Posterior cingulate gyrus (tissue), 11 donors: Measurements from ENCODE around the gene CMTM8.
"Not testable (repeated sequence)": the region's sequence is repeated elsewhere in the genome, so short reads cannot be mapped to it uniquely, and the experiment has no call there.

ENCODE experiments used
- DNase-seq, 10 donors: peaks; one replicate each; pipeline versions ENCODE4 v3.0.0 to v3.0.0-alpha.2; 2020 to 2021; ENCODE audit warnings: mixed read lengths in 3 of 10
- intact Hi-C: fragments of 100-400 bp; cut with DNase I; formaldehyde crosslinking; loops from one replicate; pipeline ENCODE4 v1.15.1; 2023

The CMTM8 gene

DNA sequence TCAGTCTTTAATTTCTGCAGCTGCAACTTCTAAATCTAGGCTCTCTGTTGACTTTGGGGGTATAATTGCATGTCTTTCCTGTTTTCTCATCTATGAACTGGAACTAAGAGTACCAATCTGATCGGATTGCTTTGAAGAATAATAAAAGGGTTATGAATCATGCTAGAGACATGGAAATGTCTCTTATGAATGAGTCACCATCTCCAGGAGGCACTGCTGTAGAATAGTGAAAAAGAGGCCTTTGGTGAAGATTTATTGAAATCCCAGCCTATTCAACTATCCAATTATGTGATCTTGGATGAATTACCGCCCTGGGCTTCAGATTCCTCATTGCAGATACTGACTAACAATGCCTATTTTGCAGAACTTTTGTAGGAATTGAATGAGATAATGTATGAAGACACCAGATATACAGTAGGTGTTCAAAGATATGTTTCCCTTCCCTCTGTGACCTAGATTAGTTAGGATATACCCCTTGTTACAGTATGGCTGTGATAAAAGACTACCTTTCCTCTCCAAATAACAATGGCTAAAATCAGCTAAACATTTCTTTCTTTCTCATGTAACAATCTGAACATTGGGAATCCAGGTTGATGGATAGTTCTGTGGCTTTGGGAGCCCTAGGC, 11.5 kb upstream of the CMTM8 start:
- no peak for DNase-seq
- intact Hi-C loops = no loop called here

DNA sequence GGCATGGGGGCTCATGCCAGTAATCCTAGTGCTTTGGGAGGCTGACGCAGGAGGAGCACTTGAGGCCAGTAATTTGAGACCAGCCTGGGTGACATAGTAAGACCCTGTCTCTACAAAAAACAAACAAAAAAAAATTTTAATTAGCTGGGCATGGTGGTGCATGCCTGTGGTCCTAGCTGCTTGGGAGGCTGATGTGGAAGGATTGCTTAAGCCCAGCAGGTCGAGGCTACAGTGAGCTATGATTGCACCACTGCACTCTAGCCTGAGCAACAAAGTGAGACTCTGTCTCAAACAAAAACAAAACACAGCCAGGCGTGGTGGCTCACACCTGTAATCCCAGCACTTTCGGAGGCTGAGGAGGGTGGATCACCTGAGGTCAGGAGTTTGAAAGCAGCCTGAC, 9.7 kb upstream of the CMTM8 start:
- intact Hi-C loops, DNase-seq: not testable (repeated sequence)

DNA sequence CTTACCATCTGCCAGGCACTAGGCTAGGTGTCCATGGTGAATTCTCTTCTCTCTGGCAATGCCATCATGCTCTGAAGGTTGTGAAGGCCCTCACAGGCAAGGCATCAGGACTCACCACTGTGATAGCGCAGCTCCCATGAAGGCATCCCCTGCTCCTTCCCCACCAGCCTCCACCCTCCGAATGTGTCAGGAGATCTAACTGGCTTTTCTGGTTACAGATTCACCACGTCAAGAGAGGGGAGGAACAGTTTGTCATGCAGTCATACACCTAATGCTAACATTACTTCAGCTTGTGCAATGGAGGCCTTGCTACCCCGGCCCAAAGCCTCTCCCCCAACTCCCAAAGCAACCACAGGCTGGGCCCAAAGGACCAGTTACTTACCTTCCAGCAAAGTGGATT, 8.9 kb upstream of the CMTM8 start:
- no peak for DNase-seq
- intact Hi-C loops = no loop called here

DNA sequence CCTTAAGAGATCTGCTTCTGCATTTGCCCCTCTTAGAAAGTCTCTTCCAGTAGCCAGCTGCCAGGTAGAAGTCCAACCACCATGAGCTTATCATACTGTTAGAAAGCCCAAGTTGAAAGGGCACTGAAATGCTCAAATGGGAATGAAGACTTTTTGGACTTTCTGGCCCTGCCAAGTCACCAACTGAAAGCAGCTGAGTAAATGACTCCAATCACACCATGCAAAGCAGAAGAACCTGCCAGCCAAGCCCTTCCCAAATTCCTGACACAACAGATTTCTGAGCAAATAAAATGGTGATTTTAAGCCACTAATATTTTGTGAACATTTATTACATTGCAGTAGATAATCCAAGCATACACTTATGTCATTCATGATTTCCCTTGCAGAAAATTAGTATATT, 2.1 kb upstream of the CMTM8 start:
- intact Hi-C loops = no loop called here
- DNase-seq = no peak

DNA sequence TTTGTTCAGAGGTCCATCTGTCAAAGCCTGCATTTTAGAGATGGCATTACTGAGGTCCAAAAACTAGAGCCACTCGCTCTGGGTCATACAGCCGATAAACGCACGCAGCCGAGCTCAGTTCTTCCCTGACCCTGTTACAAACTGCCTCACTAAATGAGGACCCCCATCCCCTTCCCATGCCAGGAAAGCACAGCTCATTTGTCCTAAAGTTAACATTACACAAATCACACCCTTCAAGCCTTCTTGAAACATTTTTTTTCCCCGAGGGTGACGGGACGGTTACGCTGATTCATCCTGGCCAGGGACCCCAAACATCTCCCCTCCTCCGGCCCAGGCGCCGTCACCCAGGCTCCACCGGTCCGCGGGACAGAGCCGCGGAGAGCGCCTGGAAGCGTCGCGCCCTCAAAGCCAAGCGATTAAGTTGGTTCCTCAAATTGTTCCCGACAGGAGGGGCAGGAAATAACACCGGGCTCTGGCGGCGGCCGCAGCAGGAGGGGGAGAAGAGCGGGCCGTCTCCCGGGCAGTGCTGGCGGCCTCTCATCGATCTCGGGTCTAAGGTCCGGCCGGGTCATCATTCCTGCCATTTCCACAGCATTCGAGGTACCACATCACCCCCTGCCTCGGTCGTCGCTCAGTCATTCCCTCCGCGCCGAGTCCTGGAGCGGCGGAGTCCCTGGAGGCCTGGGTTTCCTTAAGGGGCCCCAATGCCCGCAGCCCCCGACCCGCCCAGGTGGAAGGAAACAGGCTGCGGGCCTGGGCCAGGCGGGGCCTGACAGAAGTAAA, 619 bp upstream of the CMTM8 start:
- no peak for DNase-seq

DNA sequence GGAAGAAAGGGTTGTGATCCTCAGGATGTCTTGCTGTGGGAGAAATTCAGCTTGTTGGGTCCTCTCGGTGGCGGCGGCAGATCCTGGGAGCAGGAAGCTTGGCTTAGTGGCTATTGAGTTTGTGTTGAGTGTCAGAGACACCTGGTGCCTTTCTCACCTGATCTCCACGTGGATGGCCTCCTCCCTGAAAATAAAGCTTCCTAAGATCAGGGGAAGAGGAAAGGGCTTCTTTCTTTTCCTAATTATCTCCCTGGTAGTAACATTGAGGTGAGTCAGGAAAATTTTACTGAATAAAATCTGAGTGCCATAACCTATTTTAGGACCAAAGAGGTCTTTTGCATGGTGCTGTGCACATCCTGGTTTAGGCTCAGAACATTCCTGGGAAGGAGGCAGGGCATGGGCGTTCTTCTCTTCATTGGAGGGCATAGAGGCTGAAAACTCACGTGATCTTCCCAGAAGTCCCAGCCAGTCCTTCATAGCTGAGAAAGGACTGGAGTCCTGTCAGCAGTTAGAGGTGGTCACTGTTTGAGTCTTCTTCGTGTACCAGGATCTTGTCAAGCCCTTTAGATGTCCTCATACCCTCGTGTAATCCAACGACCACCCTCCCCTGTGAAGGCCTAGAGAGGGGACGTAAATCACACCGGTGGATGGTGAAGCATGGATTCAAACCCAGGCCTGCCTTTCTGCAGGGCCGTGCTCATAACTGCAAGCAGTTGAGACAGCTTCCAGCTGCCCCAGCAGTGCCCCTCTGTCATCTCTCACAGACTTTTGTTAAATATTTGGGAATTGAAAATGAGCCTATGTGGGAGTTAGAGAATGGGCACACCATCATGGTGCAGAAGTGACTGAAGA, 1.1 kb downstream of the CMTM8 start:
- DNase-seq = no peak

More for the DNA sequence above, 619 bp upstream of the CMTM8 start:
- intact Hi-C loops = no loop called here

DNA sequence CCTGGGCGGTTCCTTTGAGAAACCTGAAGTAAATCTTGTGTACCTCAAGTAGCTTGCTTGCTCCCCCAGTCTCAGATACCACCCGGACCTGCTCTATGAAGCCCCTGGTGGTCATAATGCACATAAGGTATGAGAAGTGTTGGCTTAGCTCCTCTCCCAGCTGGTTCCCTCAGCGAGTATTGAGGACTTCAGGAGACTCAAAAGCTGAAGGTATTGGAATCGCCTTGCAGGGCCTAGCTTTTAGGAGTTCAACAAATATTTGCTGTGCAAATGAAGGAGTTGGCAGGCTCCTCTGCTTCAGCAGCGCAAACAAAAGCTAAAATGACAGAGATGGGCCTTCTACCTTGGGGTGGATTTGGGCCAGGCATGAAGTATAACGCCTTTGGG, 1.7 kb downstream of the CMTM8 start:
- intact Hi-C loops = no loop called here
- DNase-seq = no peak

More for the DNA sequence above, 1.1 kb downstream of the CMTM8 start:
- intact Hi-C loops = no loop called here

DNA sequence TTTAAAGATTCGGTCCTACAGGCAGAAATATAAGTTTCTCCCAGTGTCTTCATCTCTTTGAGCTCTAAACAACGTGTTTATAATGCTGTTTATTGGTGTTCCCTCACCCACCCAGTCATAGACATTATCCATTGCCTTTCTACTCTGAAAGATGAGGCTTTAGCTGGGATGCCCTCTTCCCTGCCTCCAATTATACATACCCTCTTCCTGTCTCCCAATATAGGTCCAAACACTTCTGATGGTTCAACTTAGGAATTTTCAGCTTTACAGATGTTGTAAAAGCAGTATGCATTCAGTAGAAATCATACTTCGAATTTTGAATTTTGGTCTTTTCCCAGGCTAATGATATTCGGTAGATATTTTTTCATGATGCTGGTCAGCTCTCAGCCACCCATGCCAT, 2.6 kb downstream of the CMTM8 start:
- intact Hi-C loops = no loop called here

DNA sequence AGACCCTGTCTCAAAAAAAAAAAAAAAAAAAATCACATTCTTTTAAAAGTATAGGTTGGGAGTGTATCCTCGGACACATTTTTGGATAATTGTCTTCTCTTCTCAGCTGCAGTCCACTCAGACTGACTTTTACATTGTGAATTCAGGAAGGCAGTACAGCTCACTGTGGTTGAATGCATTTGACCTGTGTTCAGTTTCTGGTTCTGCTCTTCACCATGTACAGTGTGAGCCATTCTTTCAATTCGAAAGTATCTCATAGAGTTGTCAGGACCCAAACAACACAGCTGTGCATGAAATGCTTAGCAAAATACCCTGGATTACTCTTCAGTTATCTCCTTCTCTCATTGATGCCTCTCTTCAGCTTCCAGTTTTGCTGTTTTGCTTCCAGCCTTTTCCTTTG, 5.0 kb downstream of the CMTM8 start:
- DNase-seq = no peak
- intact Hi-C loops = no loop called here

More for the DNA sequence above, 2.6 kb downstream of the CMTM8 start:
- no peak for DNase-seq

DNA sequence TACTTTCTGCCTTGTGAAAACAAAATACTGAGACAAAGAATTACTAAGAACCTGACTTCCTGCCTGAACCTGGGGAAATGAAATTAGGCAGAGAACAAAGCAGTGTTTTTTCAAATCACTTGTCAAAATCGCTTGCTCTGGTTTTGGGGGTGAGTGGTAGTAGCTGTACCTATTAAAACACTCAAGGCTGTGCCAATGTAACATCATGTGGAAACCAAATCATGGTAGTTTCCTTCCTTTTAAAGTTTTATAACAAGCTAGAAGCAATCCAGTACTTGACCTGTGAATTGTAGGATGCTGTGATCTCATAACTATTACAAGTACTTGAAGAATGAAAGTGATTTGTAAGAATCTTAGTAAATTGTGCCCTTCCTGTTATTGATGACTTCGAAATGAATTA, 6.7 kb downstream of the CMTM8 start:
- intact Hi-C loops = no loop called here
- DNase-seq = no peak

DNA sequence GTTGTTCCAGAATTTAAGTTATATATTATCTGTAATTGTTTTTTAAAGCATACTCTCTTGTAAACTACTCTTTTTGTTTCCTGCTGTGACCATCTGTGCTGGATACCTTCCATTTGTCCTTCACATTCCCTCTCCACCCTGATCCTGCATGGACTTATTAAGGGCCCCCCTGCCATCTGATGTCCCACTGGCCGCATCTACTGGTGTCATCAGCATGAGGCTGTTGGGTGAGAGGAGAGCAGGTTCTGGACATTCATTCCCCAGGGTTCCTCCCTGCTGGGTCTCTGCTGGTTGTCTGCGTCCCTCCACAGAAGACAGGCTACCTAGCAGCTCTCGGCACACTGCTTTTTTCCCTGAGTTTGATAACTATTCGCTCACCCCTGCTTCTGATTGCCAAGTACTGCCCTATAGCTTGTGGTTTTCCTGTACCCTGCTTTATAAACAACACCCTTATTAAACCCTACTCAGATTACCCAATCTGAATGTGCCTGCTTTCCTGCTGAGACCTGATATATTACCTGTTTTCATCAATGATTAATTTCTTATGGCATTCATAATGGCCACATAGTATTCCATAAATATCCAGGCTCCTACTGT, 7.7 kb downstream of the CMTM8 start:
- intact Hi-C loops = no loop called here
- DNase-seq = peak in 1 of 10 donors; percentile 36

DNA sequence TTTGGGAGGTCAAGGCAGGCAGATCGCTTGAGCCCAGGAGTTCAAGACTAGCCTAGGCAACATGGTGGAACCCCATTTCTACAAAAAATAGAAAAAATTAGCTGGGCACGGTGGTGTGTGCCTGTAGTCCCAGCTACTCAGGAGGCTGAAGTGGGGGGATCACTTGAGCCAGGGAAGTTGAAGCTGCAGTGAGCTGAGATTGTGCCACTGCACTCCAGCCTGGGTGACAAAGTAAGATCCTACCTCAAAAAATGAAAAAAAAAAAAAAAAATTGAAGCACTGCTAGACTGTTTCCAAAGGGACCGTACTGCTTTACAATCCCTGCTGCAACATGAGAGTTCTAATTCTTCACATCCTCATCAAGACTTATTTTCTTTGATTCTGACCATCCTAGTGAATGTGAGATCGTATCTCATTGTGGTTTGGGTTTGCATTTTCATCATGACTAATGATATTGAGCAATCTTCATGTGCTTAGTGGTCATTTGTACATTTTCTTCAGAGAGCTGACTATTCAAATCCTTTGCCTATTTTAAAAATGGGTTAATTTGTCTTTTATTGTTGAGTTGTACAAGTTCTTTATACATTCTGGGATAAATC, 10.8 kb downstream of the CMTM8 start:
- intact Hi-C loops = no loop called here
- DNase-seq = no peak

DNA sequence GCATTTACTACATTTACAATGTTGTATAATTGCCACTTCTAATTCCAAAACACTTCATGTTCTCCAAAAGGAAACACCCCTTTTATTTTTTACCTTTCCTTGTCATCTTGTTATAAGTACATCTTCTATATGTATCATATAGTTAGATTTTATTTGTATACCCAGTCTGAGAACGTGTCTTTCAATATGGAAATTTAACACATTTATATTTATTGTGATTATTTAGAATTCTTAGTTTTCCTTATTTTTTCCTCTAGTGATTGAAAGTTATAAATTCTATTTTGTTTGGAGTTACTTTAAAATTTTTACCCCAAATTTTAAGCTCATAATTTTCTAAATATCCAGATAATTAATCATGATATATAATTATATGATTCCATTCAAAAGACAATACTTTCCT, 15.8 kb downstream of the CMTM8 start:
- DNase-seq = no peak
- intact Hi-C loops = no loop called here

DNA sequence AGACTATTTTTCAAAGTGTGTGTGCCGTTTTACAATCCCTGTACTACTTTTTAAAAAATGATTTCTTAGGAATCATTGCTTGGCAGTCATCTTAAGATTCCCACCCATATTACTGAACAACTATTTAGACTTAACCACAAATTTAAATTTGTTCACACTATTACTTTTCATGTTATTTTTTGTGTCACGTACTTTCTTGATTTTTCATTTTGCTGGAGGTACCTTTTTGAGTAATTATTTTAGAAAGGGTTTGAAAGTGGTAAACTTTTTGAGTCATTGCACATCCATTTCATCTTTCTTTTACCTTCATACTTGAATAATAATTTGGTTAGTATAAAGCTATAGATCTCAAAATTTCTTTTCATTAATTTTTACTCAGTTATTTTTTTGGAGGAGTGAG, 16.9 kb downstream of the CMTM8 start:
- intact Hi-C loops = no loop called here
- DNase-seq = no peak

DNA sequence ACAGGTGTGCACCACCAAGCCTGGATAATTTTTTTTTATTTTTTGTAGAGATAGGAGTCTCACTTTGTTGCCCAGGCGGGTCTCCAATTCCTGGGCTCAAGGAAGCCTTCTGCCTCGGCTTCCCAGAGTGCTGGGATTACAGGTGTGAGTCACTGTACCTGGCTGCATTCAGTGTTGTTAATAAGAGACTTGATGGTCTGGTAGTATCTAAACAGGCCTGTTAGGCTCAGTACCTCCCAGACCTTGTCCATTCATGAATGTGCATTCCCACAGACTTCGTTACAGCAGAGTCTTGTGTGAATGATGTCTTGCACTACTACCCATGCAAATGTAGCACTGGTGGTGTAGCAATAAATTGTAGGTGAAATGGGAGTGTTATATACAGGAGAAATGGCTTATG, 17.7 kb downstream of the CMTM8 start:
- no peak for DNase-seq
- intact Hi-C loops = no loop called here

DNA sequence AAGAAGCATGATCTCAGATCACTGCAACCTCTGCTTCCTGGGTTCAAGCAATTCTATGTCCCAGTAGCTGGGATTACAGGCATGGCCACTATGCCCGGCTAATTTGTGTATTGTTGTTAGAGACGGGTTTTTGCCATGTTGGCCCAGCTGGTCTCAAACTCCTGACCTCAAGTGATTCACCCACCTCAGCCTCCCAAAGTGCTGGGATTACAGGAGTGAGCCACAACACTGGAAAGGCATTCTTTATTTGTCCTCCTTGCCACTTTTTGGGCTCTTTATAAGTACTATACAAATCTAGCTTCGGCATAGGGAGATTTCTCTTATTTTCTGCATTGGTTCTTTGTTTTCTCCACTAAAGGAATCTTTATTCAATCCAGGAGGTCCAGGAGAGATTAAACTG, 18.6 kb downstream of the CMTM8 start:
- DNase-seq = no peak
- intact Hi-C loops = no loop called here

DNA sequence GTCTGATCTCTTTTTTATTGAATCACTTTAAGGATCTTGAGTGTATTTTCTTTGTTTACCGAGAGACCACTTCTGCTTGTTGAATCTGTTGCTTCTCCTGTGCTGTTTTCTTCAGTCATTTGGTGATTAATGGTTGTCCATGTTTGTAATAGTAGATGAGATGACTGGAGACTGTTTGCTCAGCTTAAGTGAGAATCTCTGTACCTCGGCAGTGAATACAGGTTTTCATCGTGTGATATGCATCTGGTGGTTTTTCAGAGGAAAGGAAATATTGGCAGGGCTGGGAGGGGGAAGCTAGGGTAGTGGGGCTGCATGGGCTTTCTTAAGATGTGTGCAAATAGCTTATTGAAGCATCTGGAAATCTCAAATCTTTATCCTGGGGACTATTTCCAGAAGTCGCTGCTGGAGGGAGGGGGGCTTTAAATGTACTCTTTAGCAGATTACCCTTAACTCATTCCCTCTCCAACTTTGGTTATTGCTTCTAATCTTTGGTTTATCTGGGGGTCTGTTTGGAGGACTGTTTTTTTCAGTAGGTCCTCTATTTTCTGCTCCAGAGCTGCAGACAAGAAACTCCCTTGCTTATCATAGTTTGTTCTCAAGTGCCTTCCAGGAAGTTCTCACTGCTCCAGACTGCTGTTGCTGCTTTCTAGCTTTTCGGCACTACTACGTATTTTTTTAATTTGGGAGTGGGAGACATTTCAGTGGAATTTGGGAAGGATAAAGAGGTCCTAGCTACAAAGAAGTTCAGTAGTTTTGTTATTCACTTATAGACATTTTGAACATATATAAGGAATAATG, 19.4 kb downstream of the CMTM8 start:
- intact Hi-C loops = no loop called here
- DNase-seq = no peak

DNA sequence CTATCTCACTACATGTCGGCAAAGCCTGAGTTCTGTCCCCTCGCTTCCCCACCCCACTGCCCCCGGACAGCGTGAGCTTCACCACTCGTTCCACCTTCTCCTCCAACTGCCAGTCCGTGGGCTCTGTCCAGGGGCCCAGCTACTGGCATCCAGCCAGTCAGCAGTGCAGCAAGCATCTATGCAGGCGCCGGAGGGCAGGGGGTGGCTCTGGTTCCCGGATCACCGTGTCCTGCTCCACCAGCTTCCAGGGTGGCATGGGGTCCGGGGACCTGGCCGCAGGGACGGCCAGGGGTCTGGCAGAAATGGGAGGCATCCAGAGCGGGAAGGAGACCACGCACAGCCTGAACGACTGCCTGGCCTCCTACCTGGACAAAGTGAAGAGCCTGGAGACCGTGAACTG, 20.4 kb downstream of the CMTM8 start:
- intact Hi-C loops = no loop called here

DNA sequence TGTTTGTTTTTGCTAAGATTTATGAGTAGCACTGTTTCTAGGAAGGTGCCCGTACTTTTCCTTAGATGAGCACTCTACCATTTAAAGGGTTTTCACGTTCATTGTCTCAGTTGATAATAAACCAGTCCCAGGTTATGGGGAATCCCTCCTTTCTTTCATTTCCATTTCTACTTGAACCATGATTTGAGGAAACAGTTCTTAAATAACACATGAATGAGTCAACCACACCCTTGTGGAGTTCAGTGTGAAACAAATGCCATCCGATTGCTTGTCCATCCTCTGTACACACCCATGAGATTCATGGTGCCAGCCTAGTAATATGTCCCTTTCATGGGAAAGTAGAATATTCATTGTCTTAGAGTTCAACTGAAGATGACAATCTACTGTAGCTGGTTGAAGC, 23.1 kb downstream of the CMTM8 start:
- DNase-seq = no peak
- intact Hi-C loops = no loop called here

More for the DNA sequence above, 20.4 kb downstream of the CMTM8 start:
- peak in 1 of 10 donors; percentile 69 for DNase-seq

DNA sequence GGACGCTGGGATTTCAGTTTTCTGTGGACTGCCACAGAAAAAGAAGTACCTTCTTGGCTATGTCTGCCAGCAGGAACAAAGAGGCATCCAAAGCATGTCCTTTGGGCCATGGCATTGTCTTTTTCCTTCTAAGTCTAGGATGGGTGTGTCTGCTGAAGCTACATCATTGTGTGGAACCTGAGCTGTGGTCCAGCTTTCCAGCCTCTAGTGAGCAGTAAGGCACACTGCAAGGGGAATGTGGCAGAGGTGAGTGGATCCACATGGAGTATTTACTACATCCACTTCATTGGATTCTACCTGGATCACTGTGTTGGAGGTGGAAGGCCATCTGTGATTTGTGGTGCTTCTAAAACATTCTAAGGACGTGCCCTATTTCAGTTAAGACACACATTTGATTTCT, 23.7 kb downstream of the CMTM8 start:
- intact Hi-C loops = no loop called here
- DNase-seq = no peak
